ENCODE measurements around the gene YEATS2.
"Not testable (repeated sequence)": the region's sequence is repeated elsewhere in the genome, so short reads cannot be mapped to it uniquely, and the experiment has no call there.

YEATS2 gene

DNA sequence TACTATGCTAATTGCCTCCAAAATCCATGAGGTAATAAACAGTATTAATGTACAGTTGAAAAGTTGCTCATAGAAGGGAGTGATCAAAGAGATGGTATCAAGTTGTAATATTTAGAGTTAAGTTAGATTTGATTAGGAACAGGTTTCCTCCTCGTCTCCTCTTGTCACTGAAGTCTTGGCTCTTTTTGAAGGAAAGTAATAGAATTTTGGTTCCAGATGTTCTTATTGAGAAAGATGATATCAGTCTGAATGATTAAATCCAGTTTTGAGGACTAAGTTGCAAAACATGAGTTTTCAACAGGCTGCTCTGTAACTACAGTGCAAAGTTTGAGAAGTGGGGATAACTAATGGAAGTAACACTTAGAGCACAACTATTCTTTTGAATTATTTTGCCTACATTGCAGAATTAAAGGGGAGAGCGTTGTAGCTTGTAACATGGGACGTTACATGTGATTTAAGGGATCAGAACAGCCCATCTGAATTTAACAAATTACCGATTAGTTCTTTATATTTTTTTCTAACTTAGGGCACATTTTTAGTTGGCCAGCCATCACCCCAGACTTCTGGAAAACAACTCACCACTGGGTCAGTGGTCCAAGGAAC is 79.5 kb downstream of the YEATS2 start:
- no peak for DNase-seq (ENCODE audit: low read depth in 2 of 2)

DNA sequence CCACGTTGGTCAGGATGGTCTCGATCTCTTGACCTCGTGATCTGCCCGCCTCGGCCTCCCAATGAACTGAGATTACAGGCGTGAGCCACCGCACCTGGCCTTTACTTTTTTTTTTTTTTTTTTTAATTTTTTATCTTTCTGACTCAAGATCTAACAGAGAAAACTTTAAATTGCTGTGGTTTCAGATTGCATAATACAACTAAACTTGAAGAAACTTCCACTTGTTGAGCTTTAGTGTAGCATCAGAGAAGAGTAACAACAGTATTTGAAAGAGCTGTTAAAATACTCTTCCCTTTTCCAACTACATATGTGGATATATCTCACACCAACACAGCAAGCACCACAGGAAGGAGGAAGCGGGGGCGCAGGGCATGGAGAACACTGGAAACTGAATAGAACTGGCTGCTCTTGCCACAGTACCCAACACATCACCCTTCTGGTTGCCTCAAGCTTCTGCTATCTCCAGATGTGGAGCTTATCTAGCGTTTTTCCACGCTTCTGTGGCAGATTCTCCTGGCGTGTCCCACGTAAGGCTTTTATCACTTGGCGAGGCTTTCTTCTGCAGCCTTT is 82.4 kb downstream of the YEATS2 start:
- no peak for DNase-seq (ENCODE audit: low read depth in 2 of 2)

DNA sequence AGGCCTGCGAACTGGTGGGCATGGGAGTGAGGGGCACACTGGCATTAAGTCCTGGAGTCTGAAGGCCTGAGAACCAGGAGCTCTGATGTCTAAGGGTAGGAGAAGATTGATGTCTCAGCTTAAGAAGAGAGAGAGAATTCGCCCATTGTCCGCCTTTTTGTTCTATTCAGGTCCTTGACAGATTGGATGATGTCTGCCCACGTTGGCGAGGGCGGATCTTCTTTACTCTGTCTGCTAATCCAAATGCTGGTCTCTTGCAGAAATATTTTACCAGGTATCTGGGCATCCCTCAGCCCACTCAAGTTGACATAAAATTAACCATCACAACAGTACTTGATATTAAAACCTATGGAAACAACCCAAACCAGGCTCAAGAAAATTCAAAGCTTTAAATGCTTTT is 83.6 kb downstream of the YEATS2 start:
- DNase-seq (ENCODE audit: low read depth in 2 of 2): no peak

DNA sequence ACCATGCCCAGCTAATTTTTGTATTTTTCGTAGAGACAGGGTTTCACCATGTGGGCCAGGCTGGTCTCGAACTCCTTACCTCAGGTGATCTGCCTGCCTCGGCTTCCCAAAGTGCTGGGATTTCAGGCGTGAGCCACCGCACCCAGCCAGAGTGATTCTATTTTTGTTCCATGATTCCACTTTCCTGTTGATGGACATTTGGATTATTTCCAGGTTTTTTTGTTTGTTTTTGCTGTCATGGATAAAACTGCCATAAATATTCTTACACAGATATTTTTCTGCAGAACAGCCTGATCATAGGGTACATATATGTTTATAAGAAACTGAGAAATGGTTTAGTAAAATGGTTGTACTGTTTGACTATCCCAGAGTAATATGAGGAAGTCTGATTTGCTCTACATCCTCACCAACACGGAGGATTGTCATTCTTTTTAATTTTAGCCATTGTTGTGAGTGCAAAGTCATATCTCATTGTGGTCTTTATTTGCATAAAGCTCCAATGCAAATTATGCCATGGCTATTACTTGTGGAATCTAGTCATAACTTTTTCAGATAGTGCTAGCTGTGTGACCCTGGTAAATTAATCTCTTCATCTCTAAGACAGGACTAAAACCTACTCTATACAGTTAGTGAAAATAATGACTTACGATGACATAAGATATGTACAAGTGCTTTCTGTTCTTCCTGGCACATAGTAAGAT is 85.1 kb downstream of the YEATS2 start:
- DNase-seq (ENCODE audit: low read depth in 2 of 2): no peak

DNA sequence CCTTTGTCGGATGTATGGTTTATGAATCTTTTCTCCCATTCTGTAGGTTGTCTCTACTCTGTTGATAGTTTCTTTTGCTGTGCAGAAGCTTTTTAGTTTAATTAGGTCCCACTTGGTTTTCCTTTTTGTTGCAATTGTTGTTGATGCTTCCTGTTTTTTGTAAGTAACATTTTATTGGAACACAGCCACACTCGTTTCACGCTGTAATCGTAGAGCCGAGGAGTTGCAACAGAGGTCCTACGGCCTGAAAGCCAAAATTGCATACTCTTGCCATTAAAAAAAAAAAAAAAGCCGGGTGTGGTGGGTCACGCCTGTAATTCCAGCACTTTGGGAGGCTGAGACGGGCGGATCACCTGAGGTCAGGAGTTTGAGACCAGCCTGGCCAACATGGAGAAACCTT is 86.9 kb downstream of the YEATS2 start:
- DNase-seq (ENCODE audit: low read depth in 2 of 2): not testable (repeated sequence)

DNA sequence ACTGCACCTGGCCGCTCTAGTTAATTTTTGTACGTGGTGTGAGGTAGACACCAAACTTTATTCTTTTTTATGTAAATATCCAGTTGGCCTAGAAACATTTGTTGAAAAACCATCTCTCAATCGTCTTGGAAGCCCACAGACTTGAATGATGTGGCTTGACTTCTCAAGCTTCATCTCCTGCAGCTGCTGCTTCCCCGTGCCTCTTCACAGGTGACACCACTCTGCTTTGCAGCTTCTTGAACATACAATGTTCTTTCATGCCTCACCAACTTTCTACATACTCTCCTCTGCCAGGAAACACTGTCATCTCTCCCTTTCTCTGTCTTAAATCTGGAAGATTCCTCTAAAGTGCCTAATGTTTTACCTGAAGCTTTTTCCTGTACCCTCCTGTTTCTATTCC is 92.2 kb downstream of the YEATS2 start:
- no peak for DNase-seq (ENCODE audit: low read depth in 2 of 2)

DNA sequence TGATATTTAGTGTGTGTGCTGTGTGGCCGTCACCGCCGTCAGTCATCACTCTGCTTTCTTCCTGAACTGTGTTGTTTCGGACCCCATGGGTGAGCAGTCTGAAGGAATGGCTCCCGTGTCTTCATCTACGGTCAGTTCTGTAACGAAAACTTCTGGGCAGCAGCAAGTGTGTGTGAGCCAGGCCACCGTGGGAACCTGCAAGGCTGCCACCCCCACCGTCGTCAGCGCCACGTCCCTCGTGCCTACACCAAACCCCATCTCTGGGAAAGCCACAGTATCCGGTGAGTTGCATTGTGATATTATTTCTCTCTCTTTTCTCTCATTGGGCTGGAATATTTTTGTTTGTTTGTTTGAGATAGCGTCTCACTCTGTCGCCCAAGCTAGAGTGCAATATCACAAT is 93.1 kb downstream of the YEATS2 start:
- DNase-seq (ENCODE audit: low read depth in 2 of 2): no peak

DNA sequence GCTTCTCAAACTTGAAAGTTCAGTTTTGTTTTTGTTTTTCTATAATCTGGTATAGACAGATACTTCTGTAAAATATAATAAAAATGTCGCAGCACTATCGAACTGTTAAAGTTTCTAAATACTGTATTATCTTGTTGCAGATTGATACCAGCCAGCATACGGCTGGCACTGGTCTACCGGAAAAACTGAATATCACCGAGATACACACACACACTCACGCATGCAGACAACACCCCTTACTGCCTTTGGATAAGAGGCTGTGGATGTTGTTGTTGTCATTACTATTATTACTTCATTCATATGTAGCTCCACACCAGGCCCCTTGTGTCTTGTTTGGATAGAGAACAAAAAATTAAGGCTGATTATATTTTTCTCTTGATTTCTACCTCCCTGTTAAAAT is 95.4 kb downstream of the YEATS2 start:
- DNase-seq (ENCODE audit: low read depth in 2 of 2): no peak

DNA sequence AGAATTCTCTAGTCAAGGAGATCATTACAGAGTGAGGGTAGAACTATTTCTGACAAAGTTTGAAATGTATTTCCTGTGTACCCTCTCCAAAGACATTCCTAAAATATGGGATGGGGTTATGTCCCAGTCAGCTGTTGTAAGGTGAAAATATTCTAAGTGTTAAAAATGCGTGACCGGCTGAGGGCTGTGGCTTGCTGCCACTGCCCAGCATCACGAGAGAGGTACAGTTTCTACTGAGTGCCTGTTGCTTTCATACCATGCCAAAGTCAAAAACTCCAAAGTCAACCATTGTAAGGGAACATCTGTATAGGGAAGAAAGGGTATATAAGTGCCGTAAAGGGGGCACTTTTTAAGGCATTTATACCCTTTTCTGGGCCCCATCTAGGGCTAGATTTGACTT is 96.9 kb downstream of the YEATS2 start:
- DNase-seq (ENCODE audit: low read depth in 2 of 2): no peak

DNA sequence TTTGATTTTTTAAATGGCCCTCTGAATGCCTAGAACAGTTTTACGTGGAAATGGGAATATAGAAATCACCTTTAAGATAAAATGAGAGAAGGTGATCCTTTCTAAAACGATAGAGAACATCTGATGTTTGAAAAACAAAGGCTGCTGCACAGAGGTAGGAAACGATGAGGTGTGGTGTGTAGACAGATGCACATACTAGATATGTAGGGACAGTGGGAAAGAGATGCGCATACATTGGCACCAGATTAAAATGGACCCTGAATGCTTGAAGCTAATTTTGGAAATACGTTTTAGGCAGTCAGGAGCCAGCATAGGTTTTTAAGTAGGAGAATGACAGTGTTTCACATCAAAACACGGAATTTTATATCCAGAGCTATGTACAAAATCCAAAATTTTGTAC is 98.8 kb downstream of the YEATS2 start:
- no peak for DNase-seq (ENCODE audit: low read depth in 2 of 2)

DNA sequence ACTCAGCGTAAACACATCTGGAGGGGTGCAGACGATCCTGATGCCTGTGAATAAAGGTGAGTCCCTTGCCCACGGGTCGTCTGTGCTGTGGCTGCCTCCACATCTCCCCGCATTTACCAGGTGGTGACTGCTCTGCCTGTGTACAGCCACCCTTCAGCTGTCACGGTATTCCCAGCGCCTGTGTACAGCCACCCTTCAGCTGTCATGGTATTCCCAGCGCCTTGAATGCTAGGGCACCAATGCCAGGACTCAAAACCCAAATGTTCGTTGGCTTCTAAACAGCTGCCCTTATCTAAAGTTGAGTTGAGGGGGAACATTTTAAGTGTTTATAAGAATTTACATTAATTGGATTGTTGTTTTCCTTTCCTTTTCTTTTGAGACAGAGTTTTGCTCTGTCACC is 100.4 kb downstream of the YEATS2 start:
- no peak for DNase-seq (ENCODE audit: low read depth in 2 of 2)

DNA sequence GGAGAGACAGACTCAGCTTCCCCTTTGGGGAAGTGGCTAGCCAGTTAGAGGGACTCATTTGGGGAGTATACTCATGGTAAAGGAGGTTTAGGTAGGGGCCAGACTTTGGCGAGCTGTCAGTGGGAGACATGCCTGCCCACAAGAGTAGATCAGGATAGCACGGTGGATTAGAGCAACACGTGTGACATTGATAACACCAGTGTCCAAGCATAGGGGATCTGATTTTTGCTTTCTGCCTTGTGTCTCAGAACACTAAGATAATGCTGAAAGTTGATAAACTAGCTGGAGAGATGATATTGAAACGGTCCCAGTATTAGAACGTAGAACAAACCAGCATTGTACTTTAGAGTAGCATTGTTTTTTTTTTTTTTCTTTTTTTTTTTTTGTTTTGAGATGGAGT is 101.9 kb downstream of the YEATS2 start:
- no peak for DNase-seq (ENCODE audit: low read depth in 2 of 2)

DNA sequence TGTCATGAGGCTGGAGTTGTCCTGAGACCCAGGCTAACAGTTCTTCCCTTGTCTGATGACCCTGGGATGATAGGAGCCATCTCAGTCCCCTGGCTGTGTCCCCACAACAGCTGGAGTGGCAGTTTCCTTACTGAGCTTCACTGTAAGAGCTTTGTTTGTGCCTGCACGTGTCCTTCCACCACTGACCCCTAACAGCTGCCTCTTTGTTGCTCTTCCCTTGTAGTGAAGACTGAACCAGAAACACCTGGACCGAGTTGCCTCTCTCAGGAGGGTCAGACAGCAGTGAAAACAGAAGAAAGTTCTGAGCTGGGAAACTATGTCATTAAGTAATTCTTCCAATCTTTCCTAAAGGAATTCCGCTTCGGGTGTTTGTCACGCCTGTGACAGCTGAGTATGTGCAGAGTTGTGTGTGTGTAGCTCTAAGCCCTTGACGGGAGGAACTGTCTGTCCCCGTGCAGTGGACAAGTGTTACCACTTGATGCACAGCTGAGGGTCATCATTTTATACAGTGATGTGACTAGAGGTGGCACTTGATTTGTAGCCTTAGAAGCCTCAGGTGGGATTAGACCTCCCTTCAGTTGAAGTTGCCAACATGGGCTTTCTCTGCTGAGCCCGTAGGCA is 102.8 kb downstream of the YEATS2 start:
- no peak for DNase-seq (ENCODE audit: low read depth in 2 of 2)

DNA sequence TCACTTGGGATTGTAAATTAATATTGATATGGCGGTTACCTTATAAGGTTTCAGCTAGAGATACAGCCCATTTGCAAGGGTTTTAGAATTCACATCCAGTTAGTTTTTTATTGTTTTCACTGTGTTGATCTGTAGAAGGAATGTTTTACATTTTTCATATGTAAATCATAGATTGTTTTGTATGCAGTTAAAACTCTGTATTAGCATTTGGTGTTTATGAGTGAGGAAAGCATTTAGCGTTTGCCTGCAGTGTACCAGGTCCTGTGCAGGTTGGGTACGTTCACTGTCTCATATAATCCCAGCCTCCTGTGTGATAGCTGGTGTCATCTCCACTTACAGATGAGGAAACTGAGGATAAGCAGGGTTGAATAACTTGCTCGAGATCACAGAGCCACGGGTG is 104.0 kb downstream of the YEATS2 start:
- DNase-seq (ENCODE audit: low read depth in 2 of 2): no peak

DNA sequence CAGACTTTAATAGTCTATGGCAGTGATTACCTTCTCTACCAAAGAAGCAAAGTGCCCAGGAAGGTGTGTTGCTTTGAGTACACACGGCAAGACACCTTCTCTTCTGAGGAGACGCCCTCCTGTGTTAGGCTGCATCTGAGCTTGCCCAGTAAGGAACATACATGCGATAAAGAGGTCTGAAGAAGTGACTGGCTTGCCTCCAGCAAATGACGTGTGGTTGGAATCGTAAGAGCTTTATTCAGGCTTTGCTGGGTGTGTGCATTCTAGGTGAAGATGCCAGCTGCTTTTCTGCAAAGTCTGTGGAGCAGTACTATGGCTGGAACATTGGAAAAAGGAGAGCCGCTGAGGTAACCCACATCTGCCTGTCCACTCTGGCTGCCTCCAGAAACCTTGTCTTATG is 105.4 kb downstream of the YEATS2 start:
- DNase-seq (ENCODE audit: low read depth in 2 of 2): no peak

DNA sequence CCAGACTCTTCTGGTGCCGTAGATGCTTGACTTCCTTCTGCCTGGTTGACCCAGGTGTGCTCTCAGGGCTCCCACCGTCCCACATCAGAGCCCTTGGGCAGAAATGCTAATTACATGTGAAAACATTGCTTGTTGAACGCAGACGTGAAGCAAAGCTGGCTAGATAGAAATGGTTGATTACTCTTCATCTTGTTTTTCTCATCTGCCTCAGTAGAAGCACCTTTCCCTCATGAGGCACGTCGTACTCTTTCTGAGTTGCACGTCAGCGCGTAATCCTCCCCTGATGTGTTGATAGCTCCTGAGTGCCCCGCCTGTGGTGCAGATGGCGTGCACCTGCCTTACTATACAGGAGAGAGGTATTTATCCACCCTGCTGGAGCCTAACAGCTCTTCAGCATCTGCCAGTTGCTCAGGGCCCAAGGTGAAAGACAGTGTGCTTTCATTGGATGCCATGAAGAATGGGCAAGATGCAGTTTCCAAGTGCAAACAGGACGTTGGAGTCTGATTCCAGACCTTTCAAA is 109.7 kb downstream of the YEATS2 start:
- no peak for DNase-seq (ENCODE audit: low read depth in 2 of 2)

DNA sequence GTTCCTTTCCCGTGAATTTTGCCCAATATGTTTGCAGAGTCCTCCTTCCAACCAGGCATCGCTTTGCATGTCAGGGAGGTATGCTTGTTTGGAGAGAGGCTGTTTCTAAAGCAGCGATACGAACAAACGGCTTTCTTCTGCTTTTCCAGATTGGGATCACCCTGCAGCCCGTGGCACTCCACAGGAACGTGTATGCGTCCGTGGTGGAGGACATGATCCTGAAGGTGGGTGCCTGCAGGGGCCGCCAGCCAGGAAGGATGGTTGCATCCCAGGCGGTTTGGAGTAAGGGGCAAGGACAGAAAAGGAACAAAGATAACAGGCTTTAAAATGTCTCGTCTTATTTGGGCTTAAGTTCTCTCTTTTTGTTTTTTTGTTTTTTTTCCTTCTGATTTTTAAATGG is 110.3 kb downstream of the YEATS2 start:
- no peak for DNase-seq (ENCODE audit: low read depth in 2 of 2)

DNA sequence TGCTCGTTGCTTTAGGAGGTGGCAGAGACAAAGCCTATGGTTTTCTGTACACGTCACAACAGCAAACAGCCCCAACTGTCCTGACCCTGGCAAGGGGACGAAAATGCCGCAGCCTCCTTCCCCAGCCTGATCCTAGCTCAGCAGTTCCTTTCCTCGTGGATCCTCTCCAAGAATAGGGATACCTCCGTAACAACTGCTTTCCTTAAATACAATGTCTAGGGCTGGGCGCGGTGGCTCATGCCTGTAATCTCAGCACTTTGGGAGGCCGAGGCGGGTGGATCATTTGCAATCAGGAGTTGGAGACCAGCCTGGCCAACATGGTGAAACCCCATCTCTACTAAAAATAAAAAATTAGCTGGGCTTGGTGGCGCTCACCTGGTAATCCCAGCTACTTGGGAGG is 110.8 kb downstream of the YEATS2 start:
- no peak for DNase-seq (ENCODE audit: low read depth in 2 of 2)

DNA sequence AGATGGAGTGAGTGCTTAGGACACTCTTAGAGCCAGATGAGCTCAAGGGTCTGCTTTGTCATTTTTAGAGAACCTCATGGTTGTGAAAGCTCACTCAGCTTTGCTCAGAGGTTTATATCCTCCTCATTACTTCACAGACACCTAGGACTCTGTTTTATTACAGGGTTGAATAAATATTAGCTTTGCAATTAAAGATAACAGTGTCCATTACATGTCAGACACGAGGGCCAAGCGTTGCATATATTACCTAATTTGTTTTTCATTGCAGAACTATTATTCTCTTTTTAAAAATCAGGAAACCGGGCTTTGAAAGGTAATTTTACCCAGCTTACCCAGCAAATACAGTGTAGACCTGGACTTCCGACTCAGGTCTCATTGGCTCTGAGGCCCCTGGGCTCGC is 111.7 kb downstream of the YEATS2 start:
- DNase-seq (ENCODE audit: low read depth in 2 of 2): no peak

DNA sequence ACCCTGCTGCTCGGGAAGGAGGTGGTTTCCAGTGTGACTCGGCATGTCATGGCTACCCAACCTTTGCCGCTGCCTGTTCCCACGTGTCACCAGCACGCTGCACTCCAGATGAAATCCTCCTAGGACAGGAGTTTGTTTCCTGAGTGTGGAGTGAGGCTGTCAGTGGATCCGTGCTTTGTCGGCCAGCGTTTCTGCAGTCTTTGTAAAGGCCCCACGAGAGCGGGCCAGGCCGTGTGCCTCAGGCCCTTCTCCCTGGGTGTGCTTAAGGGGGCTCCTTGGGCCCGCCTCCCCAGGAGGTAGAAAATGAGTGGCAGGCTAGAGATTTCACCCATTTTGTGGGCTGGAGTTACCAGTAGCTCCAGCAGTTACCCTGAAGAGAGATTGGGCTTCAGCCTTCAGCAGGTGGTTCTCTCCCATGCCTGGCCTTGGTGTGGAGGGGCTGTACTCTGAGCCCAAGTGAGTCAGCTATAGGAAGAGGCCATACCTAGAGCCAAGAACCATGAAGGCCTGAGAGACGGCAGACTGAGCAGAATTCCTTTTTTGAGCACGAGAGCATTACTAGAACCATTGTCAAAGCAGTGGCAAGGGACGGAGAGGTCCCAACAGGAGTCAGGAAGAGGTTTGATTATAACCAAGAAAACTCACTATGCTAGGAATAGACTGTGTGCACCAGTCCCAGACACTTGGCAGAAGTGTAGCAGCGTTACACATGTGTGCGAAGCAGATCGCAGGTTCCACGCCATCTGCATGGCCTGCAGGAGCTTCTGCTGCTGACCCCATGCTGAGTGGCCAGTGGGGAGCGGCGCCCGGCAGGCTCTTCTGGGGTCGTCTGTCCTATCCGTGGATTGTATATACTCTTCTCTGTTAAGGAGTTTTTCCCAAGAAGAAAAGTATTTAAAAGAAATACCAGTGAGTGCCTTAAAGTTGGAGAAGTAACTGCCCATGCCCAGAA is 113.3 kb downstream of the YEATS2 start:
- DNase-seq (ENCODE audit: low read depth in 2 of 2): no peak

DNA sequence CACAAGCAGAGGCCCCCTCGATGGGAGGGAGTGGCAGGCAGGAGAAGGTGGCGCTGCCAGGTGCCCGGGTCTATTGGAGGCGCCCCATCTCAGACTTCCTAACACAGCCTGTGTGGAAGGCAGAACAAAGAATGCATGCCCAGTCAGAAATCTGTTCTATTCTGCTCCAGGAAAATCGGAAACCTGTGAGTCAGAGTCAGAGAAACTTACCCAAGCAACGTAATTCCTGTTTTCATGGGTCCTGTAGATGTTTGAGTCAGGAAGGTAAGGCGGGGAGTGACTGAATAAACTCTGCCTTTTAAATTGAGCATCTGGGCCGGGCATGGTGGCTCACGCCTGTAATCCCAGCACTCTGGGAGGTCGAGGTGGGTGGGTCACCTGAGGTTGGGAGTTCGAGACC is 114.0 kb downstream of the YEATS2 start:
- no peak for DNase-seq (ENCODE audit: low read depth in 2 of 2)

Data from stimulated activated CD4-positive, alpha-beta T cell treated with anti-CD3 and anti-CD28 coated beads, Interleukin-1b, Interleukin-23, amount 100 ng/mL, for 1 hour (primary cell).